ENCODE measurements around the gene PPARG. TPM values are rescaled to one million over a fixed set of nuclear protein-coding genes. Genes with fewer than 3 reads are reported as not detected.
A peak's percentile ranks its signal among the peaks of the same experiment; 100 is the strongest.

PPARG gene
- total and polyA plus RNA-seq, 2 of the 13 experiments (the other 11 are each of a cell fraction or from before 2014, with no cell fraction given), result 13.9 to 58.3 TPM

- TF ChIP-seq GABPA (IDR thresholded peaks at IDR 0.05; ENCODE audit: low read depth, low read length) (no peak), GABPA (CRISPR knock-in tag; IDR thresholded peaks at IDR 0.05; ENCODE audit: low read depth) (no peak), TFE3 (CRISPR knock-in tag; IDR thresholded peaks at IDR 0.05) (0 out of 2 replicates have a peak, but pooled peaks have one; percentile 11), TCF7 (IDR thresholded peaks at IDR 0.05; ENCODE audit: low read depth) (no peak), PLSCR1 (CRISPR knock-in tag; IDR thresholded peaks at IDR 0.05; ENCODE audit: borderline replicate concordance) (no peak), TBL1XR1 (IDR thresholded peaks at IDR 0.05; ENCODE audit: borderline replicate concordance, low read length, partially characterized antibody) (no peak), ZKSCAN1 (IDR thresholded peaks at IDR 0.05; ENCODE audit: low read length) (peak; percentile 92), ZNF501 (CRISPR knock-in tag; IDR thresholded peaks at IDR 0.05) (peak; percentile 73), ZSCAN29 (CRISPR knock-in tag; conservative IDR thresholded peaks at IDR 0.05) (0 out of 2 replicates have a peak, but pooled peaks have one; percentile 17), CCAR2 (optimal IDR thresholded peaks at IDR 0.05; ENCODE audit: low read depth, low read length) (no peak), ZNF34 (CRISPR knock-in tag; IDR thresholded peaks at IDR 0.05; ENCODE audit: borderline replicate concordance) (no peak), ZNF546 (CRISPR knock-in tag; conservative IDR thresholded peaks at IDR 0.05) (no peak), ZNF431 (CRISPR knock-in tag; IDR thresholded peaks at IDR 0.05; ENCODE audit: borderline replicate concordance, low read depth) (0 out of 2 replicates have a peak, but pooled peaks have one; percentile 40), SMAD1 (CRISPR knock-in tag; IDR thresholded peaks at IDR 0.05; ENCODE audit: borderline replicate concordance, low read depth) (0 out of 2 replicates have a peak, but pooled peaks have one; percentile 34), ZNF687 (CRISPR knock-in tag; IDR thresholded peaks at IDR 0.05) (peak; percentile 64), HNRNPLL (IDR thresholded peaks at IDR 0.05; ENCODE audit: low read depth, low read length, poor library complexity, severe bottlenecking) (peak; percentile 43), RNF2 (conservative IDR thresholded peaks at IDR 0.05; ENCODE audit: low read depth) (no peak), ZNF274 (CRISPR knock-in tag; IDR thresholded peaks at IDR 0.05) (no peak)
- TF ChIP-seq, protein P1, sequence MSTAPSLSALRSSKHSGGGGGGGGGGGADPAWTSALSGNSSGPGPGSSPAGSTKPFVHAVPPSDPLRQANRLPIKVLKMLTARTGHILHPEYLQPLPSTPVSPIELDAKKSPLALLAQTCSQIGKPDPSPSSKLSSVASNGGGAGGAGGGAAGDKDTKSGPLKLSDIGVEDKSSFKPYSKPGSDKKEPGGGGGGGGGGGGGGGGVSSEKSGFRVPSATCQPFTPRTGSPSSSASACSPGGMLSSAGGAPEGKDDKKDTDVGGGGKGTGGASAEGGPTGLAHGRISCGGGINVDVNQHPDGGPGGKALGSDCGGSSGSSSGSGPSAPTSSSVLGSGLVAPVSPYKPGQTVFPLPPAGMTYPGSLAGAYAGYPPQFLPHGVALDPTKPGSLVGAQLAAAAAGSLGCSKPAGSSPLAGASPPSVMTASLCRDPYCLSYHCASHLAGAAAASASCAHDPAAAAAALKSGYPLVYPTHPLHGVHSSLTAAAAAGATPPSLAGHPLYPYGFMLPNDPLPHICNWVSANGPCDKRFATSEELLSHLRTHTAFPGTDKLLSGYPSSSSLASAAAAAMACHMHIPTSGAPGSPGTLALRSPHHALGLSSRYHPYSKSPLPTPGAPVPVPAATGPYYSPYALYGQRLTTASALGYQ (CRISPR knock-in tag; IDR thresholded peaks at IDR 0.05), result no peak
- TF ChIP-seq, protein P2, sequence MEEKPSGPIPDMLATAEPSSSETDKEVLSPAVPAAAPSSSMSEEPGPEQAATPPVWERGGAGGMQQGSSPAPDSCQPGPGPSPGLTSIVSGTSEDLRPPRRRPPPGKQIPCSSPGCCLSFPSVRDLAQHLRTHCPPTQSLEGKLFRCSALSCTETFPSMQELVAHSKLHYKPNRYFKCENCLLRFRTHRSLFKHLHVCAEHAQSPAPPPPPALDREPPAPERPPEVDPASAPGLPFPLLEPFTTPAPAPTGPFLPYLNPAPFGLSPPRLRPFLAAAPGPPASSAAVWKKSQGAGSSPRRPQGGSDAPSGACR (CRISPR knock-in tag; IDR thresholded peaks at IDR 0.05), result 0 out of 2 replicates have a peak, but pooled peaks have one; percentile 40
Measured at GRCh38 chr3:12286927-12287726, 1.7 kb upstream of the PPARG start (continued).

Data from HepG2 (cell line).